Neural progenitor cell (in vitro differentiated cells): ENCODE data around the gene FBLIM1. TPM values are rescaled to one million over a fixed set of nuclear protein-coding genes. Genes with fewer than 3 reads are reported as not detected.

ENCODE experiments used
- DNase-seq: peaks from one replicate; pipeline ENCODE4 v3.0.0-alpha.2; 2016; ENCODE audit warnings: low spot score
- H2AFZ ChIP-seq: fragments of 200-600 bp; sonication (generic); replicated peaks from 2 replicates; pipeline ENCODE4 v1.6.1; 2016; ENCODE audit warnings: antibody characterized with exemption
- H3F3A ChIP-seq: fragments of 200-600 bp; sonication (generic); 2 replicates; pipeline ENCODE4 v1.6.1; 2016; ENCODE audit warnings: antibody characterized with exemption, low read depth
- H3K27ac ChIP-seq: fragments of 200-600 bp; sonication (generic); 2 replicates; pipeline ENCODE4 v1.5.1; 2016; ENCODE audit warnings: mild to moderate bottlenecking
- H3K27me3 ChIP-seq: fragments of 200-600 bp; sonication (generic); 2 replicates; pipeline ENCODE4 v1.6.1; 2016; ENCODE audit warnings: mild to moderate bottlenecking, moderate library complexity
- H3K36me3 ChIP-seq: fragments of 200-600 bp; sonication (generic); 2 replicates; pipeline ENCODE4 v1.5.1; 2016
- H3K4me1 ChIP-seq: fragments of 200-600 bp; sonication (generic); 2 replicates; pipeline ENCODE4 v1.6.1; 2016; ENCODE audit warnings: mixed run types
- H3K4me2 ChIP-seq: fragments of 200-600 bp; sonication (generic); 2 replicates; pipeline ENCODE4 v1.6.1; 2016
- H3K4me3 ChIP-seq: fragments of 200-600 bp; sonication (generic); 2 replicates; pipeline ENCODE4 v1.5.1; 2016
- H3K79me2 ChIP-seq: fragments of 200-600 bp; sonication (generic); 2 replicates; pipeline ENCODE4 v1.6.1; 2016; ENCODE audit warnings: low read depth
- H3K9ac ChIP-seq: fragments of 200-600 bp; sonication (generic); 2 replicates; pipeline ENCODE4 v1.6.1; 2016
- H3K9me3 ChIP-seq: fragments of 200-600 bp; sonication (generic); 2 replicates; pipeline ENCODE4 v1.5.1; 2016; ENCODE audit warnings: low read depth
- H4K20me1 ChIP-seq: fragments of 200-600 bp; sonication (generic); 2 replicates; pipeline ENCODE4 v1.6.1; 2016; ENCODE audit warnings: low read depth
- H3K27ac Mint-ChIP-seq: 3 replicates; pipeline ENCODE4 v1.8.0; 2021; ENCODE audit warnings: mixed read lengths
- H3K27me3 Mint-ChIP-seq: 2 replicates; pipeline ENCODE4 v1.8.0; 2022; ENCODE audit warnings: low read depth, mild to moderate bottlenecking, inconsistent platforms, moderate library complexity, mixed read lengths; ENCODE audit not compliant: insufficient read depth
- H3K36me3 Mint-ChIP-seq: 3 replicates; pipeline ENCODE4 v1.8.0; 2021; ENCODE audit warnings: mixed read lengths
- H3K4me1 Mint-ChIP-seq: 3 replicates; pipeline ENCODE4 v1.8.0; 2021; ENCODE audit warnings: mixed read lengths
- H3K4me3 Mint-ChIP-seq: 3 replicates; pipeline ENCODE4 v1.8.0; 2021; ENCODE audit warnings: mild to moderate bottlenecking, moderate library complexity, mixed read lengths
- H3K9me3 Mint-ChIP-seq: 3 replicates; pipeline ENCODE4 v1.8.0; 2020; ENCODE audit warnings: mixed read lengths
- CTCF ChIP-seq: fragments of 200-600 bp; sonication (generic); IDR thresholded peaks from 2 replicates; pipeline ENCODE4 v1.5.1; 2017; ENCODE audit warnings: antibody characterized with exemption, mild to moderate bottlenecking
- EZH2 ChIP-seq: fragments of 200-600 bp; sonication (generic); IDR thresholded peaks from 2 replicates; pipeline ENCODE4 v1.6.1; 2017; ENCODE audit warnings: antibody characterized with exemption, mild to moderate bottlenecking, moderate library complexity
- EZH2phosphoT487 ChIP-seq: fragments of 200-600 bp; sonication (generic); IDR thresholded peaks from 2 replicates; pipeline ENCODE4 v1.6.1; 2017; ENCODE audit warnings: antibody characterized with exemption
- total RNA-seq: library from RNA; depleted of rRNA; stranded (reverse); fragments of >200 nt; gene quantifications from 2 replicates; pipeline ENCODE4 v1.2.3, GENCODE V29; 2015; ENCODE audit warnings: low replicate concordance

FBLIM1 gene
- total RNA-seq, 1 donor from 2014 or later = 4.7 TPM

DNA sequence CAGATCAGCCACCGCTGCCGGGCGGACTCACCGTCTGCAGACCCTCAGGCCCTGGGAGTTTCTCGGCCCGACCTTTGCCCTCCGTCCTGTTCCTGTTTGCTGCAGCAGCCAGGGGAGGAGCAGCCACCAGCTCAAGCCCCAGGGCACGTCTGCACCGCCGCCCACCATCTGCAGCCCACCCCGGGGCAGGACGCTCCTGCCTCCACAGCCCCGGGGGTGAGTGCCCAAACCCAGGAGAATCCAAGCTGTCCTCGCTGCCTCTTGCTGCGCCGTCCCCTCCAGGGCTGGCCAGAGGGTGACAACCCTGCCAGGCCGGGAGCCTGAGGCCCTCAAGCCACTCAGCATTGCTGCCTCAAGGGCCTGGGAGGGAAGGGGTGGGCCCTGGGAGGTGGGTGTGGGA, 23.7 kb upstream of the FBLIM1 start:
- H3K9me3 Mint-ChIP-seq = no peaks in the 10 kb centered on the region
- Histone ChIP-seq H3K4me2 (no peak overlapping the region), H2AFZ (no peak overlapping the region), H3F3A (peaks cover 3% of the 10 kb centered on the region), H3K9ac (no peak overlapping the region), H3K27ac (no peak overlapping the region), H3K27me3 (no peaks in the 10 kb centered on the region), H3K9me3 (no peaks in the 10 kb centered on the region), H4K20me1 (no peaks in the 10 kb centered on the region), H3K4me3 (no peak overlapping the region), H3K36me3 (no peaks in the 10 kb centered on the region), H3K4me1 (no peaks in the 10 kb centered on the region), H3K79me2 (no peaks in the 10 kb centered on the region)
- H3K27ac Mint-ChIP-seq = no peak overlapping the region
- peaks cover 15% of the 10 kb centered on the region for H3K4me1 Mint-ChIP-seq
- H3K27me3 Mint-ChIP-seq = peaks cover 3% of the 10 kb centered on the region
- H3K4me3 Mint-ChIP-seq = no peak overlapping the region
- DNase-seq = no peak
- TF ChIP-seq EZH2 (no peak), CTCF (no peak), EZH2phosphoT487 (no peak)
- H3K36me3 Mint-ChIP-seq = peaks cover 3% of the 10 kb centered on the region

- DNase-seq = no peak
- Histone ChIP-seq H3K9ac (no peak overlapping the region), H3K27ac (no peak overlapping the region), H3F3A (peaks cover 4% of the 10 kb centered on the region), H2AFZ (no peak overlapping the region), H3K4me3 (no peak overlapping the region), H4K20me1 (no peaks in the 10 kb centered on the region), H3K36me3 (no peaks in the 10 kb centered on the region), H3K27me3 (no peaks in the 10 kb centered on the region), H3K4me1 (no peaks in the 10 kb centered on the region), H3K9me3 (no peaks in the 10 kb centered on the region), H3K4me2 (no peak overlapping the region), H3K79me2 (no peaks in the 10 kb centered on the region)
- TF ChIP-seq EZH2 (no peak), EZH2phosphoT487 (no peak), CTCF (no peak)
- H3K27ac Mint-ChIP-seq = no peak overlapping the region
- peaks cover 3% of the 10 kb centered on the region for H3K27me3 Mint-ChIP-seq
- H3K9me3 Mint-ChIP-seq = no peaks in the 10 kb centered on the region
- peaks cover 3% of the 10 kb centered on the region for H3K36me3 Mint-ChIP-seq
- no peak overlapping the region for H3K4me3 Mint-ChIP-seq
- peaks cover 15% of the 10 kb centered on the region for H3K4me1 Mint-ChIP-seq
Observed at GRCh38 chr1:15735304-15736037, 23.1 kb upstream of the FBLIM1 start.

DNA sequence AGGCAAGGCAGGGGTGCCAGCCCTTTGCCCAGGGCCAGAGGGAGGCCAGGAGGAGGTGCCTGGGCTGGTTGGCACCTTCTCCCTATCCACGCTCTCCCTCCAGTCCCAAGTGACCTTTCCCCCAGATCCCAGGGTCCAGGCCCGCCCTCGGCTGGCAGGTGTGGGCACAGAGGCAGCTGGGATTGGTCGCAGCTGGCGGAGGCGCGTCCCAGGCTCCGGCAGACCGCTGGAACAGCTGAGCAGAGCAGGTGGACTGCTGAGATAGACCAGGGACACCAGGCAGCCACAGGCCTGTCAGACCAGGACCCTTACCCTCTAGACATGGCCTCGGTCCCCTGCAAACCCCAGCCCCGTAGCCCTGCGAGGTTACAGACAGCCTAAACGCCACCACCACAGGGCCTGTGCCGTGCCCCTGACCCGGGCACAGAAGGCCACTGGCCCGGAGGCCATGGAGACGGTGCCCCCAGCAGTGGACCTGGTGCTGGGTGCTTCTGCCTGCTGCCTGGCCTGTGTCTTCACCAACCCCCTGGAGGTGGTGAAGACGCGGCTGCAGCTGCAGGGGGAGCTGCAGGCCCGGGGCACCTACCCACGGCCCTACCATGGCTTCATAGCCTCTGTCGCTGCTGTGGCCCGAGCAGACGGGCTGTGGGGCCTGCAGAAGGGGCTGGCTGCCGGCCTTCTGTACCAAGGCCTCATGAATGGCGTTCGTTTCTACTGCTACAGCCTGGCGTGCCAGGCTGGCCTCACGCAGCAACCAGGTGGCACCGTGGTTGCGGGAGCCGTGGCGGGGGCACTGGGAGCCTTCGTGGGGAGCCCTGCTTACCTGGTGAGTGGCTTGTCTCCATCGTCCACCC, 22.3 kb upstream of the FBLIM1 start, which contains the start of gene SLC25A34:
TSS of gene SLC25A34 (plus strand) at position 221 of the 854 bp plus-strand sequence. CDS start at position 449, 228 bp downstream.
- TF ChIP-seq CTCF = no peak
- TF ChIP-seq EZH2phosphoT487 = no peak
- TF ChIP-seq EZH2 = no peak
- H3K4me3 Mint-ChIP-seq = no peak within 1 kb of the TSS
- no peak within 1 kb of the TSS for H3K27ac Mint-ChIP-seq
- Histone ChIP-seq H3K4me2 (no peak within 1 kb of the TSS), H3K79me2 (no peaks in the 10 kb centered on the region), H2AFZ (no peak within 1 kb of the TSS), H3K9me3 (no peaks in the 10 kb centered on the region), H3K4me3 (no peak within 1 kb of the TSS), H3K36me3 (no peaks in the 10 kb centered on the region), H3F3A (peaks cover 4% of the 10 kb centered on the region), H3K27me3 (no peaks in the 10 kb centered on the region), H3K4me1 (peaks cover 5% of the 10 kb centered on the region), H3K27ac (no peak within 1 kb of the TSS), H3K9ac (no peak within 1 kb of the TSS), H4K20me1 (no peaks in the 10 kb centered on the region)
- DNase-seq = no peak
- H3K27me3 Mint-ChIP-seq = peaks cover 3% of the 10 kb centered on the region
- peaks cover 3% of the 10 kb centered on the region for H3K36me3 Mint-ChIP-seq
- H3K9me3 Mint-ChIP-seq = no peaks in the 10 kb centered on the region
- H3K4me1 Mint-ChIP-seq = peaks cover 18% of the 10 kb centered on the region
